GM23338 (cell line): Measurements from ENCODE around the gene MAPK12.

ENCODE experiments used
- CREB1 ChIP-seq: fragments of 250-450 bp; sonication (Bioruptor Pico); IDR thresholded peaks from 2 replicates; pipeline ENCODE4 v1.5.0; 2020; ENCODE audit warnings: low read depth, mild to moderate bottlenecking, moderate library complexity
- EZH2 ChIP-seq: fragments of 200-600 bp; sonication (generic); IDR thresholded peaks from one replicate; pipeline ENCODE4 v1.8.0; 2017; ENCODE audit warnings: antibody characterized with exemption, mild to moderate bottlenecking, low read depth; ENCODE audit not compliant: unreplicated experiment
- EZH2phosphoT487 ChIP-seq: fragments of 200-600 bp; sonication (generic); IDR thresholded peaks from one replicate; pipeline ENCODE4 v1.8.1; 2018; ENCODE audit warnings: antibody characterized with exemption; ENCODE audit not compliant: unreplicated experiment
- JUNB ChIP-seq: IDR thresholded peaks from one replicate; pipeline ENCODE4 v1.6.1; 2016; ENCODE audit warnings: antibody characterized with exemption; ENCODE audit not compliant: unreplicated experiment
- NANOG ChIP-seq: IDR thresholded peaks from 2 replicates; pipeline ENCODE4 v1.6.1; 2016; ENCODE audit warnings: antibody characterized with exemption, borderline replicate concordance
- POLR2AphosphoS5 ChIP-seq: IDR thresholded peaks from 2 replicates; pipeline ENCODE4 v1.6.1; 2016; ENCODE audit warnings: antibody characterized with exemption, low read depth
- STAT1 ChIP-seq: IDR thresholded peaks from one replicate; pipeline ENCODE4 v1.6.1; 2016; ENCODE audit warnings: antibody characterized with exemption; ENCODE audit not compliant: unreplicated experiment
- ZNF114 ChIP-seq: fragments of 250-450 bp; sonication (Bioruptor Pico); IDR thresholded peaks from 2 replicates; pipeline ENCODE4 v1.5.0; 2020; ENCODE audit warnings: mild to moderate bottlenecking, moderate library complexity
- ZNF331 ChIP-seq: fragments of 250-450 bp; sonication (Bioruptor Pico); IDR thresholded peaks from 2 replicates; pipeline ENCODE4 v1.5.0; 2020; ENCODE audit warnings: low read depth, mild to moderate bottlenecking, moderate library complexity
- TF ChIP-seq, protein P1 (sequence below), 2 experiments: fragments of 200-600 bp in 1 of 2; sonication (generic) in 1 of 2; conservative IDR thresholded peaks; 2 replicates each; pipeline versions ENCODE4 v1.5.1 to v1.6.1; 2016 to 2017; ENCODE audit warnings: antibody characterized with exemption in 2 of 2, low read depth in 2 of 2, mild to moderate bottlenecking in 2 of 2, moderate library complexity in 1 of 2
- TF ChIP-seq, protein P2 (sequence below): IDR thresholded peaks from one replicate; pipeline ENCODE4 v1.6.1; 2018; ENCODE audit warnings: antibody characterized with exemption; ENCODE audit not compliant: unreplicated experiment
- TF ChIP-seq, protein P3 (sequence below): IDR thresholded peaks from 2 replicates; pipeline ENCODE4 v1.6.1; 2016; ENCODE audit warnings: antibody characterized with exemption

DNA sequence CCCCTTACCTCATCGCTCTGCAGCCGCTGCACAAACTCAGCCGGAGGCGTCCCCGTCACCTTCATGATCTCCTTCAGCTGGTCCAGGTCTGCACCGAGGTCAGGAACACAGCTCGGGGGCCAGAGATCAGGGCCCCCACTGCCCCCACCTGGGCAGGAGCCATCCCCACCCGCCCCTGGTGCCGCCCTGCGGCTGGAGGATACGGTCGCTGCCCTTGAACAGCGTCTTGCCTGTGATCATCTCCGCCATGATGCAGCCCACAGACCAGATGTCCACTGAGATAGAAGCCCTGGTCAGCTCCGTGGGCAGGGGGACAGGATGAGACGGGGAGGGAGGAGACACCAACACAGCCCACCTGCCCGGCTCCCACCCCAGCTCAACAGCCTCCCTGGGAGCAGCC is 5.9 kb downstream of the MAPK12 start:
- TF ChIP-seq EZH2 (no peak), ZNF114 (CRISPR knock-in tag) (no peak), EZH2phosphoT487 (no peak), POLR2AphosphoS5 (no peak), NANOG (no peak), CREB1 (CRISPR knock-in tag) (no peak), JUNB (no peak), STAT1 (no peak), ZNF331 (CRISPR knock-in tag) (no peak)
- TF ChIP-seq, protein P1, sequence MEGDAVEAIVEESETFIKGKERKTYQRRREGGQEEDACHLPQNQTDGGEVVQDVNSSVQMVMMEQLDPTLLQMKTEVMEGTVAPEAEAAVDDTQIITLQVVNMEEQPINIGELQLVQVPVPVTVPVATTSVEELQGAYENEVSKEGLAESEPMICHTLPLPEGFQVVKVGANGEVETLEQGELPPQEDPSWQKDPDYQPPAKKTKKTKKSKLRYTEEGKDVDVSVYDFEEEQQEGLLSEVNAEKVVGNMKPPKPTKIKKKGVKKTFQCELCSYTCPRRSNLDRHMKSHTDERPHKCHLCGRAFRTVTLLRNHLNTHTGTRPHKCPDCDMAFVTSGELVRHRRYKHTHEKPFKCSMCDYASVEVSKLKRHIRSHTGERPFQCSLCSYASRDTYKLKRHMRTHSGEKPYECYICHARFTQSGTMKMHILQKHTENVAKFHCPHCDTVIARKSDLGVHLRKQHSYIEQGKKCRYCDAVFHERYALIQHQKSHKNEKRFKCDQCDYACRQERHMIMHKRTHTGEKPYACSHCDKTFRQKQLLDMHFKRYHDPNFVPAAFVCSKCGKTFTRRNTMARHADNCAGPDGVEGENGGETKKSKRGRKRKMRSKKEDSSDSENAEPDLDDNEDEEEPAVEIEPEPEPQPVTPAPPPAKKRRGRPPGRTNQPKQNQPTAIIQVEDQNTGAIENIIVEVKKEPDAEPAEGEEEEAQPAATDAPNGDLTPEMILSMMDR (conservative IDR thresholded peaks at IDR 0.05; ENCODE audit: low read depth in 2 of 2), result no peak
- TF ChIP-seq, protein P2, sequence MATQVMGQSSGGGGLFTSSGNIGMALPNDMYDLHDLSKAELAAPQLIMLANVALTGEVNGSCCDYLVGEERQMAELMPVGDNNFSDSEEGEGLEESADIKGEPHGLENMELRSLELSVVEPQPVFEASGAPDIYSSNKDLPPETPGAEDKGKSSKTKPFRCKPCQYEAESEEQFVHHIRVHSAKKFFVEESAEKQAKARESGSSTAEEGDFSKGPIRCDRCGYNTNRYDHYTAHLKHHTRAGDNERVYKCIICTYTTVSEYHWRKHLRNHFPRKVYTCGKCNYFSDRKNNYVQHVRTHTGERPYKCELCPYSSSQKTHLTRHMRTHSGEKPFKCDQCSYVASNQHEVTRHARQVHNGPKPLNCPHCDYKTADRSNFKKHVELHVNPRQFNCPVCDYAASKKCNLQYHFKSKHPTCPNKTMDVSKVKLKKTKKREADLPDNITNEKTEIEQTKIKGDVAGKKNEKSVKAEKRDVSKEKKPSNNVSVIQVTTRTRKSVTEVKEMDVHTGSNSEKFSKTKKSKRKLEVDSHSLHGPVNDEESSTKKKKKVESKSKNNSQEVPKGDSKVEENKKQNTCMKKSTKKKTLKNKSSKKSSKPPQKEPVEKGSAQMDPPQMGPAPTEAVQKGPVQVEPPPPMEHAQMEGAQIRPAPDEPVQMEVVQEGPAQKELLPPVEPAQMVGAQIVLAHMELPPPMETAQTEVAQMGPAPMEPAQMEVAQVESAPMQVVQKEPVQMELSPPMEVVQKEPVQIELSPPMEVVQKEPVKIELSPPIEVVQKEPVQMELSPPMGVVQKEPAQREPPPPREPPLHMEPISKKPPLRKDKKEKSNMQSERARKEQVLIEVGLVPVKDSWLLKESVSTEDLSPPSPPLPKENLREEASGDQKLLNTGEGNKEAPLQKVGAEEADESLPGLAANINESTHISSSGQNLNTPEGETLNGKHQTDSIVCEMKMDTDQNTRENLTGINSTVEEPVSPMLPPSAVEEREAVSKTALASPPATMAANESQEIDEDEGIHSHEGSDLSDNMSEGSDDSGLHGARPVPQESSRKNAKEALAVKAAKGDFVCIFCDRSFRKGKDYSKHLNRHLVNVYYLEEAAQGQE, result no peak
- TF ChIP-seq, protein P3, sequence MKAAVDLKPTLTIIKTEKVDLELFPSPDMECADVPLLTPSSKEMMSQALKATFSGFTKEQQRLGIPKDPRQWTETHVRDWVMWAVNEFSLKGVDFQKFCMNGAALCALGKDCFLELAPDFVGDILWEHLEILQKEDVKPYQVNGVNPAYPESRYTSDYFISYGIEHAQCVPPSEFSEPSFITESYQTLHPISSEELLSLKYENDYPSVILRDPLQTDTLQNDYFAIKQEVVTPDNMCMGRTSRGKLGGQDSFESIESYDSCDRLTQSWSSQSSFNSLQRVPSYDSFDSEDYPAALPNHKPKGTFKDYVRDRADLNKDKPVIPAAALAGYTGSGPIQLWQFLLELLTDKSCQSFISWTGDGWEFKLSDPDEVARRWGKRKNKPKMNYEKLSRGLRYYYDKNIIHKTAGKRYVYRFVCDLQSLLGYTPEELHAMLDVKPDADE, result no peak
